ENCODE measurements around the gene SIAH1. TPM values are rescaled to one million over a fixed set of nuclear protein-coding genes. Genes with fewer than 3 reads are reported as not detected.
"Not testable (repeated sequence)": the region's sequence is repeated elsewhere in the genome, so short reads cannot be mapped to it uniquely, and the experiment has no call there.

SIAH1 gene
- total RNA-seq, 1 donor from 2014 or later, result 154 TPM

DNA sequence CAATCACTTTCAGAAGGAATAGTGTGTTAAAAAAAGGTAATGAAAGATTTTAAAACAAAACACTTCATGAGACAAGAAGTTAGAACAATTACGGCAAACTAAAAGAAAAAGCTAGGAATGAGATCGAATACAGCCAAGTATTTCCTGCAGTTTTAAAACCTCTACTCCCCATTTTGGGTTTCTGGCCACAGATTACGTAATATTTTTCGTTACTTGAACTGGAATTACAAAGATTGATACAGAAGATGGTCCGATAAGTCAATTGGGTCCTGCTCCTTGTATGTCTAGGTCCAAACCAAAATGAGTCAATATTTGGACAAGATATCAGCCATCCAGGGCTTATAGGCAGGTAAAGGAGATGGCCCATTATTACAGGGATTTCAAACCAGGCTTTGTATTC, 52.2 kb downstream of the SIAH1 start:
- DNase-seq, result no peak

DNA sequence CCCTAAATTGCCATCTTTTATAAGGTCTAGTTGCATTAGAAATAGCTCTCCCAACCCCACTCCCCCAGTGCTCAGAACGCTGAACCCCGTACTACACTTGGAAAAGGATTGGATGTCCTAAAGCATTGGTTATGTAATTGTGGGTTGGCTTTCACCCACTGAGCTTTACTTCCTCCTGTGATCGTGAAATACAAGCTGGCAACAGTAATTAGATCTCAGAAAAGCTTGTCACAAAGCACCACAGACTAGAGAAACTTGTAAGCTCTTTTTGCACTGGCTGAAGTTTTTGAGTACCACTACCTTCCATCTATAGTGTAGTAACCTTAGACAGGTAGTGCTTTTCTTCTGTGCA, 54.4 kb downstream of the SIAH1 start:
- no peak for DNase-seq

DNA sequence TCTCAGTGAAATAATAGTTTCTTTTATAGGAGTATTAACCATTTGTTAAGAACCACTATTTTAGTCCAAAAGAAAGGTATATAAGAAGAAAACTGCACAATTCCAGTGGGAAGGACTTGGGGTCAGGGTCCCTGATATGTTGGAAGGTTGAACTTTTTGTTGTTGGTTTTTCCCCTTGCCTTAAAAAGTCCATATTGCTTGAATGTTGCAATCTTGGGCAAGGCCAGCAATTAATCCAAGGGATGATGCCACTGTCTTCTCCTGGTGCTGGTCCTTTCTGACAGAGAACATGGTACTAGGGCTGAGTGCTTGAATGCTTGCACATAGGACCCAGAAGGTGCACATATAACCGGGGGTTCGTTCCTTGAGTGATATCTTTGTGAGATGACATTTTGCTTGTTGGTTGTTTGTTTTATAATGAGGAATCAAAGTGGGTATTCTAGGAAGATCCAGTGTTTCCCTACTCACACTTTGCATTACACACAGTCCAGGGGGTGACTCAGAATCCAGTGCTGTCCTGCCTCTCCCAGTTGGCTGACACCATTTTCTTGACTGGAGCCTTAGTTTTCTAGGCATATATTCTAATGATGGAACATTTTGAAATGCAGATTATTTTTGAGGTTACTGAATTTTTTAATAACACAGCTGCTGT, 54.9 kb downstream of the SIAH1 start:
- DNase-seq, result no peak

DNA sequence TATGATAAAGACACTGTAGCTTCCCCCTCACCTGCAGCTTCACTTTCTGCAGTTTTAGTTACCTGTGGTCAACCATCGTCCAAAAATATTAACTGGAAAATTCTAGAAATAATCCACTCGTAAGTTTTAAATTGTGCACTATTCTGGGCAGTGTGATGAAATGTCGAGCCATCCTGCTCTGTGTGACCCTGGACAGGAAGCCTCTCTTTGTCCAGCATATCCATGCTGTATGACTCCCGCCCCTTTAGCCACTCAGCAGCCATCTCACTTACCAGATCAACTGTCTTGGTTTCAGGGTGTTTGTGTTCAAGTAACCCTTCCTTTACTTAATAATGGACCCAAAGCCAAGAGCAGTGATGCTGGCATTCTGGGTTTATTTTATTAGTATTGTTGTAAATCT, 56.1 kb downstream of the SIAH1 start:
- no peak for DNase-seq

DNA sequence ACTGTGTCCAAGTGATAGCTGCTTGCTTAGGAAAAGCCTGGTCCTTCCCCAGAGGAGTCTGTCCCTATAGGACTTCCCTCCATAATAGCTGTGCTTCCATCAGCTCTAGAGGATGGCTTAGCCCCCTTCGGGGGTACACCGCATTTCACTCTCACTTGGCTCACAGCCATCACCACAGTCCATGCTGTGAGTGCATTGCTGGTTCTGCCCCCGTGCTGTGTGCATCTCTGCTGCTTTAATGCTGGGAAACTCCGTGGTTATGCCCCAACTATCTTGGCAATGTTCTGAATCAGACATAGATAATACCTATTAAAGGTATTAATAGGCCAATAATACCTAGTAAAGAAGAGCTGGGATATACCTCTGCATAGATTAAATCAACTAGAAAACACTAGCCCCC, 58.3 kb downstream of the SIAH1 start:
- DNase-seq, result no peak

DNA sequence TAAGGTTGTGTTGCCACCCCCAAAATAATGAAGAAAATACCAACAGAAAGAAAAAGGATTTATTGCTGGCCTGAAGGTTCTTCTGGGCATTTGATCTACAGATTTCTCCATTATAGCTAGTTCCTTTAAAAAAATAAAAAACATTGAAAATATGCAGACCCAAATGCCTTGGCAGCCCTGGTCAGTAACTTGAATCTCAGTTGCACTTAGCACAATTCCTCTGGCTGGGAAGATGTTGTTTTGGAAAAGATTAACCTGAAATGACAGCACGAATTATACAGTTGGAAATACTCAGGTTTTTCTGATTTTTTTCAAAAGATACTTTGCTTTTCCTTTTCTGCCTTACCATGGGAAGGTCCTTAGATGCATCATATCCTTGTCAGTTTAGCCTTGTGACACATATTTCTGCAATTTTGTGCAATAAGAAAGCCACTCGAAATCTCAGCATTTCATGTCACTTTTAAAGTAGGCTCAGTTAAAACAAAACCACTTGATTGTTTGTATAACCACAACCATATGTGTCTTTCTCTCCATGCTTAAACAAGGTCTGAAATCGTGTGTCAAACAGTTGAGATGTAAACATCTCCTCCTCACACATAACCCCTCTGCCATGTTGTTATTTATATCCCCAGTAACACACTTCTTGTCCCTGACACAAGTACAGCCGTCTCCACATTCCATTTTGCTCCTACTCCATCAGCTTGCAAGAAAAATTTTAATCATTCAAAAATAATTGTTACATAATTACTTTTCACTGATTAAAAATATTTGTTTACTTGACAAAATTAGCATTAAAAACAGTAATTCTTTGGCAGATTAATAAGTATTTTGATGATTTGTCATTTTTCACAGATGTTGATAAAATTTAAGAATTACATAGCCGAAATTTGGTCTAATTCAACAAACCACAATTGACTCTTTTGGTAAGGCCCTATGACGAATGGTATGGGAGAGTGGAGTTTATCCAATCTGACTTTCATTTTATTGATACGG, 61.1 kb downstream of the SIAH1 start:
- no peak for DNase-seq

DNA sequence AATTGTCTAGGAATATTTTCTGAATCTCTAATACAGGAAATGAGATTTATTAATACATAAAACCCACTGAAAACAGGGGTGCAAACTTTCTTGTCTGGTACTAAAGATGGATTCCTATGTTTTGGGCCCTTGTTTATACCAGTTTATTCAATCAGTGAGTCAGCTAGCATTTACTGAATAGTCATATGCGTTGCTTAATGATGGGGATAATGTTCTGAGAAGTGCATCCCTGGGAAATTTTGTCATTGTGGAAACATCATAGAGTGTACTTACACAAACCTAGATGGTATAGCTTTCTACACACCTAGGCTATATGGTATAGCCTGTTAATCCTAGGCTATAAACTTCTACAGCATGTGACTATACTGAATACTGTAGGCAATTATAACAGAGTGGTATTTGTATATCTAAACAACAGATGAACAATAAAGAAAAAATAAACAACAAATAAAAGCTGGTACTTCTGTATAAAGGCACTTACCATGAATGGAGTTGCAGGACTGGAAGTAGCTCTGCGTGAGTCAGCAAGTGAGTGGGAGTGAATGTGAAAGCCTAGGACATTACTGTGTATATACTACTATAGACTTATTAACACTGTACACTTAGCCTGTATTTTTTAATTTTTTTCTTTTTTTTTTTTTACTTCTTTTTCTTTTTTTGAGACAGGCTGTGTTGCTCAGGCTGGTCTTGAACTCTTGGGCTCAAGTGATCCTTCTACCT, 63.7 kb downstream of the SIAH1 start:
- DNase-seq, result peak; percentile 11

DNA sequence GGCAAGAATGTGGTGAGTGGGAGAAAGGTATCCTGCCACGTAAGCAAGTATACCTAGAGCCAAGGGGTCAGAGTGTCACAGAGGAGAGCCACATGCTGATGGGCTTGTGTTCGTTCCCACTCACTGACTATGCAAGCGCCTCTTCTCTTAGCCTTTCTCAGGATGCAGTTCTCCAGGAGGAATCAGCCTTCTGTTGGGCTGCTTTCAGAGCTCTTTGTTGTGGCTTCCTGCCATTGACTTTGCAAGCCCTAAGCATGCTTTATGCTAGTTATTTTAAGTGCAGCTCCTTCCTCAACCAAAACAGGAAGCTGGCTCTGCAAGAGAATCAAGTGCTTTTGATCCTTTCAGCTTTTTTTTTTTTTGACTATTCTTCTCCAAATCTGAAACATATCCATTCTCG, 66.6 kb downstream of the SIAH1 start:
- DNase-seq, result no peak

DNA sequence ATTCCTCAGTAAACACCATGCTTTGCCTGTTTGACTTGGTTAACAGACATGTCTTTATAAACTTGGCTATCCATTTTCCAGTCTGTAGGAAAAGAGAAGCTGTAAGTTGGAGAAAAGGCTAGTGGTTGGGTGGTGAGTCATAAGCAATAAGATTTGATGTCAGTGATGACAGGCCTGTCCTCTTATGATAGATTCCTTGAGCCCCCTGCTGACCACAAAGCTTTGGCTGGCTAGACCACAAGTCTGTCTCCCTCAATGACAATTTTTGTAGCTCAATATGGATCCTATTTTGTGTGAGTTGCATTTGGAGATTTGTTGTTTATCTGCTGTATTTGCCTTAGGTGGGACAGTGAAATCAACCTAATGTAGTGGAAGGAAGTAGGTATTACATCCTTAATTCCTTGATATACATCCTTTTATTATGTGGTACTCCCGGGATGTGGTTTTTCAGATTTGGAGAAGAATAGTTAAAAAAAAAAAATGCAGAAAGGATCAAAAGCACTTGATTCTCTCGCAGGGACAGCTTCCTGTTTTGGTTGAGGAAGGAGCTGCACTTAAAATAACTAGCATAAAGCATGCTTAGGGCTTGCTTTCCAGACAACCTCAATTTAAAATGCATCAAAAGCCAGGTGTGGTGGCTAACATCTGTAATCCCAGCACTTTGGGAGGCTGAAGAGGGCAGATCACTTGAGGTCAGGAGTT, 67.4 kb downstream of the SIAH1 start:
- DNase-seq, result no peak

DNA sequence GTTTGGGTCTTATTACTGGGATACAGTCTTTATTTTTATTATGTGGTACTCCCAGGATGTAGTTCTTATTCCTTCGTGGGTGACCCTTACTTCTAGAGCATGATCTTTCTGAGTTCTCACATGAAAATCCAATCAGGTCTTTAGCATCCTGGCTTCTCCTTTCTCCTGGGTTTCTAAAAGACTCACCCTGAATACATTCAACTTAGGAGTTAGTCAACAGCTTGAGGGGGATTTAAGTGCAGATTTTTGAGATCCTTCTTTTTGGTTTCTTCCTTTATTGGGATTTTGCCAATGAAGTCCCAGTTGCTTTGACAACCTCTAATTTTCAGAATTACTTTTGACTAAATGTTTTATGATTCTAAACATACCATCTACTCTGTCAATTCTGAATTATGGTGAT, 68.2 kb downstream of the SIAH1 start:
- no peak for DNase-seq

DNA sequence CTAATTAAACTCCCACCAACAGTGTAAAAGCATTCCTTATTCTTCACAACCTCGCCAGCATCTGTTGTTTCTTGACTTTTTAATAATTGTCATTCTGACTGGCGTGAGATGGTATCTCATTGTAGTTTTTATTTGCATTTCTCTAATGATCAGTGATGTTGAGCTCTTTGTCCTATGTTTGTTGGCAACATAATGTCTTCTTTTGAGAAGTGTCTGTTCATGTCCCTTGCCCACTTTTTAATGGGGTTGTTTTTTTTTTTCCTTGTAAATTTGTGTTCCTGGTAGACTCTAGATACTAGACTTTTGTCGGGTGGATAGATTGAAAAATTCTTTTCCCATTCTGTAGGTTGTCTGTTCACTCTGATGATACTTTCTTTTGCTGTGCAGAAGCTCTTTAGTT, 71.3 kb downstream of the SIAH1 start:
- DNase-seq, result not testable (repeated sequence)

DNA sequence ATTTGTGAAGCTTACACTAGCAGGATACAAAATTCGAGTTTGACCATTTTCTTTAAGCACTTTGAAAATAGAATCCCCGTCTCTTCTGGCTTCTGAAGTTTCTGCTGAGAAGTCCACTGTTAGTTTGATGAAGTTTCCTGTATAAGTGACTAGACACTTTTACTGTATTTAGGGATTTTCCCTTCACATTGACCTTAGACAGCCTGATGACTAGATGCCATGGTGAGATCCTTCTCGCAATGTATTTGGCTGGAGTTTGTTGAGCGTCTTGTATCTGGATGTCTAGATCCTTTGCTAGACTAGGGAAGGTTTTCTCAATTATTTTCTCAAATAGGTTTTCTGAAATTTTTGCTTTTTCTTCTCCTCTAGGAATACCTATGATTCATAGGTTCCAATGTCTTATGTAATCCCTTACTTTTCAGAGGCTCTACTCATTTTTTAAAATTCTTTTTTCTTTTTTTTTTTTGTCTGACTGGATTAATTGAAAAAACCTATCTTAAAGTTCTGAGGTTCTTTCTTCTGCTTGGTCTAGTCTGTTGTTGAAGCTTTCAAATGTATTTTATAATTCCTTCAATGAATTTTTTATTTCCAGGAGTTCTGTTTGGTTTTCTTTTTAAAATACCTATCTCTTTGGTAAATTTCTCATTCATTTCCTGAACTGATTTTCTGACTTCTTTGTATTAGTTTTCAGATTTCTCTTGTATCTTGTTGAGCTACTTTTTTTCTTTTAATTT, 74.1 kb downstream of the SIAH1 start:
- DNase-seq, result no peak

Small RNA genes lying within 50 kb of the gene (small RNA-seq; reads per million reads assigned to genes)
- gene RF00017, result not detected

Other genes starting within 250 kb of the SIAH1 start
- gene ABCC12, start 229.4 kb downstream of the SIAH1 start, total RNA-seq, result 1.2 TPM
- gene LONP2, start 141.1 kb downstream of the SIAH1 start, total RNA-seq, result 81.9 TPM
- 0.16 TPM for gene ABCC11, start 137.9 kb downstream of the SIAH1 start, total RNA-seq
- gene N4BP1, start 224.8 kb upstream of the SIAH1 start, total RNA-seq, result 37.9 TPM

All from occipital lobe (tissue), 3 donors.